Stimulated activated CD4-positive, alpha-beta T cell treated with anti-CD3 and anti-CD28 coated beads, Interleukin-12 subunit alpha, Interleukin-12 subunit beta, amount 100 ng/mL, for 24 hours (primary cell): Measurements from ENCODE around the gene HMX2.
A peak's percentile ranks its signal among the peaks of the same experiment; 100 is the strongest.
"Not testable (repeated sequence)": the region's sequence is repeated elsewhere in the genome, so short reads cannot be mapped to it uniquely, and the experiment has no call there.

Experiments
- DNase-seq, 2 experiments: peaks; one replicate each; pipeline ENCODE4 v3.0.0-alpha.2; 2020; ENCODE audit warnings: low read depth in 2 of 2

The HMX2 gene

DNA sequence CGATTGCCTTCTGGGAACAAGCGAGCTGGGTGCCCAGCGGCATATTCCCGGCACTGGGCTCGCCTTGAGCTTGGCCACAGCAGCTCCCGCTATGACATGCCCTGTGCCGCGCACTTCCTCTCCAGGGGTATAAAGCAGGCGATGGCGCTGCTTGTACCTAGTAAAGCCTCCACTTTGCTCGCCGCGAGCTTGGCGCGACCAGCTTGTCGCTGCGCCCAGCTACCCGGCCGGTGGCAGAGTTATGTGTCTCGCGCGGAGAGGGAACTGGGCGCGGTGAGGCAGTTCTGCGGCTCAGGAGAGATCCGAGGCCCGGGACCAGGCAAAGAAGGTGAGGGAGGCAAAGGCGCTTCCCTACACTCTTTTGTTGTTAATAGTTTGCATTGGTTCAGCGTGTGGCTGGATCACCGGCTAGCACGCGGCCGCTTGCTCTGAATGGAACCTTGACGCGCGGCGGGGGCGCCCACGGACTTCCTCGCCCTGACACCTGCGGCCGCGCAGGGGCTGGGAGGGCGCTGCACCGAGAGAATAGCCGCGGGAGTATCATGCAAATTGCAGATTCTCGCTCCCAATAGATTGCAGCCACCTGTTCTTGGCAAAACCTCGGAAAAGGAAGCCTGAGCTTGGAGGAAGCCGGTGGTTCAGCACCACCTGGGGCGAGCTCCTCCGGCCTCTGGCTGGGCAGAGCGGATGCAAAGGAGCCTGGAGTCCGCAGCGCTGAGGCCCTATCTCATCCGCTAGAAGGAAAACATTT lies 3.2 kb downstream of the HMX2 start:
- no peak for DNase-seq

DNA sequence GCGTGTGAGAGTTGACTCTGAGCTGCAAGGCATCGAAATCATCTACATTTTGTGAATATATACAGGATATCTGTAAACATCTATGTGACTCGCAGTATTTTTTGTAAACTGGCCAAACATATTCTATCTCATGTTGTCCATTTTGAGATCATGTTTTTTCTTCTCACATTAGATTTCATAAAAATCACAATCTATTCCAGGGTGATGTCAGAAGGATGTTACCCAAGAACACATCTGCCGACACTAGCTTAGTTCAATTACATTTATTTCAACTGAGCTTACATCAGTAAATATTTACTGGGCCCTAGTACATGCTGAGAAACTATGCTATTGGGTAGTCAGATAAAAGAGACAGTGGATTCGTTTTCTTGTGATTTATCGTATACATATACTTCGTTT lies 3.8 kb downstream of the HMX2 start:
- DNase-seq: no peak

DNA sequence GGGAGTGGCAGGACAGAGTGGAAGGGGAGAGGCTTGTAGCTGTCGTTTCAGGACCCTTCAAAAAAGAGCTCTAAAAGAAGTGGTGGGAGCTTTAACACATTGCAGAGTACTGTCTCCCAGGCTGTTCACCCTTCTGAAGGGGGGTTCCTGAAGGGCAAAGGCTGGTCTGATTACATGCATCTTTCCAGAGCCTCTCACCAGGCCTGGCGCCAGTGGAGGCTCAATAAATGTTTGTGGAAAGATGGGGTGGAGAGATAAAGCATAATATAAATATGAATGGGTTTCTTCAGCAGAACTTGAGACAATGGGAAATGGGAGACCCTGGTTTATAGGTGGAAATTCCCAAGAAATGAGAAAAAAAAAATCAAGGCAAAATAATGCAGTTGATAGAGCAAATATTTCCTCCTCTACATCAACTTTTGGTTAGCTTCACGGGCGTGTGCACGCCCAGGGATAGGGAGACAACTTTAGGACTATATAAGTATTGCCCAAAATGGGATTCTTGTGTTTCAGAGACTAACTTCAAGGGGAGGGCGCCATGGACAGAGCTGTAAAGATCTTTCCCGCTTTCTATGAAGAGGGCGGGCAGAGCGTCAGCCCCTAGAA lies 5.7 kb downstream of the HMX2 start:
- no peak for DNase-seq

DNA sequence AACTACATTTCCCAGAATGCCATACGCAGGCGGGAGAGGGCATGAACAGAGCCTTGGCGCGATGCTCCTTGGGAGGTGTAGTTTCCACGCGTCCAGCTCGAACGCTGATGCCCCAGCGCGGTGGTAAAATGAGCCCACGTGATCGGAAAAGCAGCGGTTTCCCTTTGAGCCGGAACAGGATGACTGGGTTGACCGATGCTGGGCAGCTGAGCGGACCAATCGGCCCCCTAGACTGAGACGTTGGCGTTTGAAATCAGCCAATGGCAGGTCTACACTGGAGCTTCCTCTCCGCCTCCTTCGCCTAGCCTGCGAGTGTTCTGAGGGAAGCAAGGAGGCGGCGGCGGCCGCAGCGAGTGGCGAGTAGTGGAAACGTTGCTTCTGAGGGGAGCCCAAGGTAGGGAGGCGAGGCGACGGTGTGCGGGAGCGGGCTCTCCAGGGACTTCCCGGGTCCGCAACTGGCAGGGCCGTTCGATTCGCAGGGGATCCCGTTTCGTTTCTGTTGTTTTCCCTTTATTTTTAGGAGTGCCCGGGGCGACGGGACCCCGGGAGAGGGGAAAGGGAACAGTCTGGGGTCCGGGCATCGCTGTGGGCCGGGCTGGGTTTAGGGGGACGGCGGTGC lies 6.3 kb downstream of the HMX2 start, which contains the start of gene BUB3:
TSS of gene BUB3 (plus strand) at position 311 of the 619 bp plus-strand sequence. CDS start 516 bp downstream, outside the sequence.
- DNase-seq: peak; percentile 90 to 94

DNA sequence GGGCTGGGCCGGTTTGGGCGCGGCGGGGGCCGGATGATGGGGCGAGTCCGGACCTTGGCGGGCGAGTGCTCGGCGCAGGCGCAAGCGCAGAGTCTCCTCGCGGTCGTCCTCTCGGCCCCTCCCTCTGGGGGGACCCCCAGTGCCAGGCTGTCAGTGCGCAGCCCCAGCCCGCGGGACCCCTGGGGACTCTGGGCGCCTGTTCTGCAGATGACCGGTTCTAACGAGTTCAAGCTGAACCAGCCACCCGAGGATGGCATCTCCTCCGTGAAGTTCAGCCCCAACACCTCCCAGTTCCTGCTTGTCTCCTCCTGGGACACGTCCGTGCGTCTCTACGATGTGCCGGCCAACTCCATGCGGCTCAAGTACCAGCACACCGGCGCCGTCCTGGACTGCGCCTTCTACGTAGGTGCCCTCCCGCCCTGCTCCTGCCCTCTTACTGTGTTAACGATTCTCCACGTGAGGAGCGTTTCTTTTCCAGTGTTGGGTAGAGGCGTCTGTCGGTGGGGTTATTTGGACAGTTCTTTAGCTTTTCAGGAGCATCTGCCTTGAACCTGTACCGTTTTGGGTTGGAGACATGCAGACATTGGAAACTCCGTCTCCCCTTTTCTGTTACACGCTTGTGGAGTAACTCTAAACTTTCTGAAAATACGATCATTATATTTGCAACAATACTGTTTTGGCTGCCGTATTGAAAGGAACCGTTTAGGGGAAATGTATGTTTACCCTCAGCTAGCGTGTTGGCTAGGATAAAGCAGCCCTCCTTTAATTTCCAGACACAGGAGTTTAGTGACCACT lies 7.0 kb downstream of the HMX2 start:
- no peak for DNase-seq

DNA sequence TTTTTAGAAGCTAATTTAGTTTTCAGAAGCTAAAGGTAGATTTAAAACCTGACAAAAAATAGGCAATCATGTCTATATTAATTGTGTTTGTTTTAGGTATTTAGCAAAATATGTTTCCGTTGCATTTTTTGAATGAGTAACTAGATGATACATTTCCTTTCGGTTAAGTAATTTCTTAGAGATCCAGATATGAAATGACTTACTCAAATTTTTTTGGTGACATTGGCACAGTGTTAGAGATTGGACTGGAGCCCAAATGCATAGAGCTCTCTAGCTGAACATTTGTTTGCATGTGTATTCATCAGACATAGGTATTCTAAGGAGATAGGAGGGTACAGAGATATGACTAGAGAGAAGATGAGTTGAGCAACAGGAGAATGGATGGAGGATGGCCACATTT lies 8.1 kb downstream of the HMX2 start:
- DNase-seq: no peak

DNA sequence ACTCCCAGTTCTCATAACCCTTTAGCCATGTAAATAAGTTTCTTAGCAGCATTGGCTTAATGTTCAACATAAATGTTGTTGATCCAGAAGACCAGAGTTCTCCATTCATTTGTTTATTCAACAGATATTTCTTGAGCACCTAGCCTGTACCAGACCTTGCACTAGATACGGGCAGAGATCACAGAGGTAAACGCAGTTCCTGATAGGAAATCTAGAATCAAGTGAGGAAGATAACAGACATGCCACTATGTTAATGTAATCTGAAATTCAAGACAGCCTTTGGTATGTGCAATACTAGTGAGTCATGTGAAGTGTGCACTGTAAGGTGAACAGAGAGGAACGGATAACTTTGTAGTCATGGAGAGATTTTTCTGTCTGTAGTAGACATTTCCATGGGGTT lies 9.3 kb downstream of the HMX2 start:
- DNase-seq: no peak

DNA sequence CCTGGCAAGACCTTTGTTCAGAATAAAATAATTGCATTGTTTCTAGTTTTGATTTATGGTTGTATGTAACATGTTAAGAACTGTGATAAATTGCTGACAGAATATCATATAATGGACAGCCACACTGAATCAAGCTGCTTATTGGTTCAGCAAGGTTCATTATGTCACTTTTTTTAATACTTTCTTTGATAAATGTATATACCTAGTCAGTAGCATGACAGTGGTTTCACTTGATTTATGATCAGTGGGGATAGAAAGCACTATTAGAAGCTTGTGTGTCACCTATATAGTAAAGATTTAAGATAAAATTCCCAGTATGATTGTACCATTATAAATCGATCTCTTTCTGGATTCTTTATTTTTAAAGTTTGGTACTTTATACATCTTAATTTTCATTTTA lies 10.7 kb downstream of the HMX2 start:
- DNase-seq: no peak

DNA sequence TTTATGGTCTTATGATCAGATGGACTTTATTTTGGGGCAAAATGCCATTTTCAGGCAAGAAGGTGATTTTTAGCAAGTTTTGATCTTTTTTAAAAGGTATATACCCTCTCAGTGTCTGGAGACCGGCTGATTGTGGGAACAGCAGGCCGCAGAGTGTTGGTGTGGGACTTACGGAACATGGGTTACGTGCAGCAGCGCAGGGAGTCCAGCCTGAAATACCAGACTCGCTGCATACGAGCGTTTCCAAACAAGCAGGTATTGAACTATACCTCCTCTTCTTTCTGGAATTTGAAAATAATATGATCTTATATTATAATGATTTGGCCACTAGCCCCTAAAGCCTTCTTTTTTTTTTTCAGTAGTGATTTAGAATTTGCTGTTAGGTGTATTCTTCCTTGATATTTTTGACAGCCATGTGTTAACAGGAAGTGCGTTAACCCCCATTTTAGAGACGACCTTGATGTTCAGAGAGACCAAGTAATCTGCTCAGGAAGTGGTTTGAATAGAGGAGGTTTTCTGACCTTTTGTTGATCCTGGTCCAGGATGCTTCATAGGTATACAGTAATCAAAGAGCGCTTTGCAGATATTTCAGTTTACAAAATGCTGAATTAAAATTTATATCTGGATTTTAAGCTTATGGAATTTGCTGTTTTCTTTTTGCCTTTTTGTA lies 12.5 kb downstream of the HMX2 start:
- no peak for DNase-seq

DNA sequence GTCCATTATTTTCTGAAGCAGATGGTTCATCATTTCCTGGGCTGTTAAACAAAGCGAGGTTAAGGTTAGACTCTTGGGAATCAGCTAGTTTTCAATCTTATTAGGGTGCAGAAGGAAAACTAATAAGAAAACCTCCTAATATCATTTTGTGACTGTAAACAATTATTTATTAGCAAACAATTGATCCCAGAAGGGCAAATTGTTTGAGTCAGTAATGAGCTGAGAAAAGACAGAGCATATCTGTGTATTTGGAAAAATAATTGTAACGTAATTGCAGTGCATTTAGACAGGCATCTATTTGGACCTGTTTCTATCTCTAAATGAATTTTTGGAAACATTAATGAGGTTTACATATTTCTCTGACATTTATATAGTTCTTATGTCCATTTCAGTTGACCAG lies 16.4 kb downstream of the HMX2 start:
- DNase-seq: no peak

DNA sequence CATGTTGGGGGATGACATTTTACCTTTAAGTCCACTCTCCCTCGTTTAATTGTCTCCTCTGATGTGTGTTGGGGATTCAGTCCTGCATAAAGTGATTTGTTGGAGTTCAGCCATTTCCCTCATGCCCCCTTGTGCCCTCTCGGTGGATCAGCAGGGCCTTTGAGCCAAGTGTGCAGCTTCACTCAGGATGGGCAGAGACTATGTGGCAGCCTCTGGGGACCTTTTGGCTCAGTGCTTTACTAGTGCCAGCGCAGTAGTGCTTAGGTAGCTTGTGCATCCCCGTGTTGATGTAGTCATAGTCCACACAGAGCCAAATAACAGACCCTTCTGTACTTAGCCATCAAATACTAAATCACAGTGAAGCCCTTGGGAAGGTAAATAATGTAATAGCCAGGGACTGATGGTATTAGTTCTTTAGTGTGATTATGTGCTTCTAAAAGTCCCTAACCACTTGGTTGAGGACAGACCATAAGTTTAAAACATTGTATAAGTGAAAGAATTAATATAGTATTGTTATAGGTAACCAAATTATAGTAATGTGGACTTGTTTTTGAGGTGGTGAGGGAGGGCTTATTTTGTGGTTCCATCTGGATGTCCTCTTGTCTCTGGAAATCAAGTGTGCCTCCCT lies 17.6 kb downstream of the HMX2 start:
- no peak for DNase-seq

DNA sequence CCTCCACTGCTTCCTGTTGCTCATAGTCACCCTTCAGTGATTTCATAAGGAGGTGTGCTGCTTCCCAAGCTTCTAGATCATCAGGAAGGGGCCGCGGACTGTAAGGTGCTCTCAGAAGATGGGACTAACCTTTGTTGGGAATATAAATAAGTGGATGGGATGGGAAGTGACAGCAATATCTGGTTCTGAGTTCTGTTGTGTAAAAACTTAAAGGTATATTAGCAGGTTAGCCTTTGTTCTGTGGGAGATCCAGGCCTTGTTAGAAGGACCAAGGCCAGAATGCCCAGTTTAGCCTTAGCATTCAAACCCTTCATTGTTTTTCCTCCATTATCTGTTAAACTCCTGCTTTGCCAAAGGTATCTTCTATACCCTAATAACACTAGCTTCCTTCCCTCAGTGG lies 18.7 kb downstream of the HMX2 start:
- no peak for DNase-seq

DNA sequence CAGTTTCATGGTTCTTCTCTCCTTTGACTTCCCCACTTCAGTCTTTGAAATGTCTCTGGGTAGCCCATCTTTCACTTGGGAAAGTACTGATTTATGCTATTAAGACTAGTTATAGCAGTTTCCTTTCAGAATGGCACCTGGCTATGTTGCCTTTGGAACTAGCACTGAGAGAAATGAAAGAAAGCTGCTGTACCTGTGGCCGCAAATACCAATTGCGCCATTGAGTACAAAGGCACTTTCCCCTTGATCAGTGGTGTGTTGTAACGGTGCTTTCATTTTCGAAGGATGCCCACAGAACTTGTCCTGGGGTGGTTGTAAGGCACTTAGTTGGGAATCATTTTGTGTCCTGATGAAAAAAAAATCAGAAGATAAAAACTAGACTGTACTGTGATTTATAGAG lies 23.0 kb downstream of the HMX2 start:
- no peak for DNase-seq

DNA sequence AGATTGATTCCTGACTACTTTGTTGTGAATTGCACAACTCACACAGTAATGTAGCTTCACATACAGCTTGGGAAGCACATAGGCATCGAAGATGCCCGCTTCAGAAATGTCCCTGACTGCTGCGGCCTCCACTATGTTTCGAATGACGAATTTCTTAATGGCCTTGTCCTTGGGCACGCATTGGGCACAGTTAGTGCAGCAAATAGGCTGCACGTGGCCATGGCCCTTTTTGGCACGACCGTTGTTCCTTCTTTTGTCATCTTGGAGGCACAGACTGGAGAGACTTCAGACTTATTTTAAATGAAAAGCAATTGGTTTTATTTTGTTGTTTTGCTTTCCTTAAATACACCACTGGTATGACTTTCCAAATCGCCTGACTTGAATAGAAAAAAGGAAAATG lies 23.7 kb downstream of the HMX2 start:
- not testable (repeated sequence) for DNase-seq

DNA sequence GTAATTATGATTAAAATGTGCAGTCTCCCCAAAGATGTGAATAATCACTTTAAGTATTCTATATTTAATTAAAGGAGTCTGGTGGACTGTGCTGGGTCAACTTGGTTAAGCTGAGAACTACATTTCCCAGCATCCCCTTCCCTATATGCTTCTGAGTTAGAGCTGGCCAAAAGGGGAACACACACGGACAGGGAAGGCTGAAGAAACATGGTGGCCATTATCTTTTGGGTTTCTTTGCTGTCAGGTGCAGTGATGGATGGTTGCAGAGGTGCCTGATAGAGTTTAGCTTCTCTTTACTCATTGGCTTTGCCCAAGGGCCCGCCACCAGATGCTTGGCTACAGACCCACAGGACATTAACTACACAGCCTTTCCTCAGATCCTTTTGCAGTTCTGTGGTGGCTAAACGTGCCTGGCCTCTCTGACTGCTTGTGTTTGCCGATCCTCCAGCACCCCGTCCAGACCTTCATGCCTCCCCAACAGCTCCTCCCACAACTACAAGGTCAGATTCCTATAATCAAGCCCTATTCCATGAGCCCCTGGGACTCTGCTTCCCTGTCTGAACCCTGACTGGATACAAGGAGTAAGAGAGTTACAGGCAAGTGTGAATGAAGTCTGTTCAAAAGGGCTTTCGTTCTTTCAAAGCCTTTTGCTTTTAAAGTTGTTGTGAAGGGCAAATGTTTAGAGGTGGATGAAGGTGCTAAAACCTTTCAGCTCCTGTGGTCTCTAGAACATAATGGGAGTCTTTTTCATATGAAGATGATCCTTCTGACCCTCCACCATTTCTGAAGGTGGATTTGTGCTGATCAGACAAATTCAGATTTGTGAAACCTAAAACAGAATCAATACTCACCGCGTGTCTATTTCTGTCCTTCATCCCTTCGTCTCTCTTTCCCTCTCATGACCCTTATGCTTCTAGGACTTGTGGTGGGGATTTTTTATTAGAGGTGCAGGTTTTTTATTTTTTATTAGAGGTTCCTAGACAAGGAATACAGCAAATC lies 27.8 kb downstream of the HMX2 start:
- no peak for DNase-seq

DNA sequence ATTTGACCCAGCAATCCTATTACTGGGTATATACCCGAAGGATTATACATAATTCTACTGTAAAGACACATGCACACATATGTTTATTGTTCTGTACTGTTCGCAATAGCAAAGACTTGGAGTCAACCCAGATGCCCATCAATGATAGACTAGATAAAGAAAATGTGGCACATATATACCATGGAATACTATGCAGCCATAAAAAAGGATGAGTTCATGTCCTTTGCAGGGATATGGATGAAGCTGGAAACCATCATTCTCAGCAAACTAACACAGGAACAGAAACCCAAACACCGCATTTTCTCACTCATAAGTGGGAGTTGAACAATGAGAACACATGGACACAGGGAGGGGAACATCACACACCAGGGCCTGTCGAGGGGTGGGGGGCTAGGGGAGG lies 30.5 kb downstream of the HMX2 start:
- not testable (repeated sequence) for DNase-seq

DNA sequence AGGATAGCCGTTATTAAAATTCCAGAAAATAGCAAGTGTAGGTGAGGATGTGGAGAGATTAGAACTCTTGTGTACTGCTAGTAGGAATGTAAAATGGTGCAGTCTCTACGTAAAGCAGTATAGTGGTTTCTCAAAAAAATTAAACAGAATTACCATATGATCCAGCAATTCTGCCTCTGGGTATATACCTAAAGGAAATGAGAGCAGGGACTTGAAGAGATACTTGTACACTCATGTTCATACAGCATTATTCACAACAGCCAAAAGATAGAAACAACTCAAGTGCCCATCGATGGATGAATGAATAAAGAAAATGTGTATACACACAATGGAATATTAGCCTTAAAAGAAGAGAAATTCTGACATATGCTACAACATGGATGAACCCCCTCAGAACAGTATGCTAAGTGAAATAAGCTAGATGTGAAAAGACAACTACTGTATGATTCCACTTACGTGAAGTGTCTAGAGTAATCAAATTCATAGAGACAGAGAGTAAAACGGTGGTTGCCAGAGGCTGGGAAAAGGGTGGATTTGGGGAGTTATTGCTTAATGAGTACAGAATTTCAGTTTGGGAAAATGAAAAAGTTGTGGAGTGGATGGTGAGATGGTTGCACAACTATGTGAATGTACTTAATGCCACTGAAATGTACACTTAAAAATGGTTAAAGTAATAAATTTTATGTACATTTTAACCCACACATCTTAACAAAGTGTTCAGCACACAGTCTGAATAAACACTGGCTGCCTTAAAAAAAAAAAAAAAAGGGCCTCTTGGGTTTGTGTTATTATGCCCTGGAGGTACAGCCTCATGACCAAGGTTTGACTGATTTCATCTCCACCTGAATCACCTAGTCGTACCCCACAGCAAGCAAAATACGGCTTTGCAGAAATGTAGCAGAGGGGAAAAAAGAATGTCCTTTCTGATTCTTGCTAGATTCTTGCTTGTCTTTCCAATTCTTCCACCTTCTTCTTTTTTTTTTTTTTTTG lies 32.5 kb downstream of the HMX2 start:
- DNase-seq: no peak

DNA sequence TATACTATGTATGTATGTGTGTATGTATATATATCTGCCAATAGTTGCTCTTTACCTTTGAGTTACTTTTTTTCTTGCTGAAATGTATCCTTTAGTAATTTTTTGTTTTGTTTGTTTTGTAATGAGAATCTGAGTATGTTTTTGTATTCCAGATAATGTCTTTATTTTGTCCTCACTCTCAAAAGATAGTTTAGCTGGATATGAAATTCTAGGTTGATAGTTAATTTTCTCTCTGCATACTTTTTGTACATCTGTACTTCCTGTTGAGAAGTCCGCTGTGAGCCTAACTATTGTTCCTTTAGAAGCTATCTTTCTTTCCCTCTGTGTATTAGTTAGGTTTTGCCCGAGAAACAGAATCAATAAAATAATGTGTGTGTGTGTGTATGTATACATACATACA lies 35.8 kb downstream of the HMX2 start:
- no peak for DNase-seq

DNA sequence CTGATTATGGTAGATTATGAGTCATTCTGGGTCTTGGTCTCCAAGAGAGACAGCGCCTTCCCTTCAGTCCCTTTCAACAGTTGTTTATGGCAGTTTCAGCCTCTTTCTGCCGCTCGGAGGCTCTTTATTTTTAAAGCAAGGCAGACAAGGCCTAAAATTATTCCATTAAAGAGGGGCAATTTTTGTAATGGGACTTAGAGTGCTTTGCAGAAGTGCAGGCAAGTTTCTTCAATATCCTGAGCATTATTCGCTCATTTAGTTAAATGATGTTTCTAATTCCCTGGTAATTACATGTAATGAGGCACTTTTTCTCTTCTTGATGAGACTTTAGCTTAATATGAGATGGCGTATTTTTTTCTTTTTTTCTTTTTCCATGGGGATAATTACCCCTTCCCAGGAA lies 39.8 kb downstream of the HMX2 start:
- no peak for DNase-seq
